Tibial nerve (tissue), 4 donors: ENCODE data around the gene LAMB3. TPM values are rescaled to one million over a fixed set of nuclear protein-coding genes. Genes with fewer than 3 reads are reported as not detected.

Source experiments
- DNase-seq, 2 donors: peaks; one replicate each; pipeline ENCODE4 v3.0.0-alpha.2; 2019; ENCODE audit warnings: low spot score in 2 of 2
- H3K27ac ChIP-seq, 4 donors: fragments of 200-600 bp; sonication (generic) in 3 of 4; one replicate each; pipeline ENCODE4 v1.5.1; 2017 to 2019; ENCODE audit warnings: mild to moderate bottlenecking in 1 of 4
- H3K27me3 ChIP-seq, 2 donors: fragments of 200-600 bp; sonication (generic) in 1 of 2; one replicate each; pipeline versions ENCODE4 v1.5.1 to v1.6.0; 2017 to 2019
- H3K36me3 ChIP-seq, 3 donors: fragments of 200-600 bp; sonication (generic); one replicate each; pipeline ENCODE4 v1.5.1; 2018 to 2019
- H3K4me1 ChIP-seq, 4 donors: fragments of 200-600 bp; sonication (generic) in 3 of 4; one replicate each; pipeline ENCODE4 v1.5.1; 2017 to 2019
- H3K4me3 ChIP-seq, 4 donors: fragments of 200-600 bp; sonication (generic) in 3 of 4; one replicate each; pipeline ENCODE4 v1.5.1; 2017 to 2019; ENCODE audit warnings: mild to moderate bottlenecking in 1 of 4, moderate library complexity in 1 of 4
- H3K9me3 ChIP-seq, 4 donors: fragments of 200-600 bp; sonication (generic) in 3 of 4; one replicate each; pipeline ENCODE4 v1.5.1; 2017 to 2019
- EP300 ChIP-seq, 2 donors: sonication (generic); formaldehyde crosslinking; IDR thresholded peaks; one replicate each; pipeline ENCODE4 v1.6.1; 2017; ENCODE audit warnings: antibody characterized with exemption in 2 of 2, mild to moderate bottlenecking in 1 of 2
- POLR2A ChIP-seq, 2 donors: fragments of 450-650 bp; IDR thresholded peaks; one replicate each; pipeline ENCODE4 v1.6.1; 2017; ENCODE audit warnings: antibody characterized with exemption in 2 of 2, mild to moderate bottlenecking in 2 of 2, moderate library complexity in 2 of 2
- WGBS, 2 donors: methylation state at CpG; one replicate each; pipeline ENCODE4 v1.1.5; 2018; 5-methylcytosine and 5-hydroxymethylcytosine counted together
- total RNA-seq, 4 donors: library from RNA; depleted of rRNA; stranded (reverse); fragments of >200 nt; gene quantifications; one replicate each; pipeline ENCODE4 v1.1.0, GENCODE V29; 2016
- TF ChIP-seq, protein P1 (sequence below), 5 experiments: fragments of 200-600 bp in 3 of 5; fragments of 450-650 bp in 2 of 5; sonication (generic) in 3 of 5; IDR thresholded peaks; one replicate each; pipeline ENCODE4 v1.5.1; 2016 to 2019; ENCODE audit warnings: antibody characterized with exemption in 5 of 5, mild to moderate bottlenecking in 3 of 5, moderate library complexity in 2 of 5

LAMB3 gene
- total RNA-seq, 4 donors from 2014 or later: 2.5 to 22.8 (median 4.2) TPM

DNA sequence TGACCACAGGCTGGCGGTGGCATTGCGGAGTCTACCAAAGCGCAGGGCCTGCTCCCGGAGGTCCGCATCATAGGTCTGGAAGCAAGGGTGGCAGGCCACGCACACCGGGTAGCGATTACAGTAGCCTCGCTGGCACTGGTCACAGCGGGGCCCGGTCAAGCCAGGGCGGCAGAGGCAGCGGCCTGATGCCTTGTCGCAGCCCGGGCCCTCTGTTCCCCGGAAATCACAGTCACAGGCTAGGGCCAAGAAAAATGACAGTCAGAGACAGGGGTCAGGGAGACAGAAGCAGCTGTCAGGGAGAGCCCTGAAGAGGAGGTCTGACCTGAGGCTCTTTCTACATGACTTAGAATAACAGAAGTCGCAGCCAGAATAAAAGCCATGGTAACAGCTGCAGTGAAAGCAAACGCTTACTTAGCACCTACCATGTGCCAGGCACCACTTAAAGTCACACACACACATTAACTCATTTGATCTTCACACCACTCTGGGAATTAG lies 26.4 kb downstream of the LAMB3 start:
- peaks cover 0 to 22% (median 2%) of the 10 kb centered on the region in 4 donors for H3K4me1 ChIP-seq

GRCh38 chr1:209624558-209625549 lies 27.4 kb downstream of the LAMB3 start:
- no peaks in the 10 kb centered on the region for H3K36me3 ChIP-seq
- H3K27ac ChIP-seq: no peak overlapping the region
- no peak for DNase-seq
- no peaks in the 10 kb centered on the region for H3K27me3 ChIP-seq
- TF ChIP-seq EP300 (IDR thresholded peaks at IDR 0.05): no peak
- TF ChIP-seq POLR2A (IDR thresholded peaks at IDR 0.05): no peak
- TF ChIP-seq, protein P1, sequence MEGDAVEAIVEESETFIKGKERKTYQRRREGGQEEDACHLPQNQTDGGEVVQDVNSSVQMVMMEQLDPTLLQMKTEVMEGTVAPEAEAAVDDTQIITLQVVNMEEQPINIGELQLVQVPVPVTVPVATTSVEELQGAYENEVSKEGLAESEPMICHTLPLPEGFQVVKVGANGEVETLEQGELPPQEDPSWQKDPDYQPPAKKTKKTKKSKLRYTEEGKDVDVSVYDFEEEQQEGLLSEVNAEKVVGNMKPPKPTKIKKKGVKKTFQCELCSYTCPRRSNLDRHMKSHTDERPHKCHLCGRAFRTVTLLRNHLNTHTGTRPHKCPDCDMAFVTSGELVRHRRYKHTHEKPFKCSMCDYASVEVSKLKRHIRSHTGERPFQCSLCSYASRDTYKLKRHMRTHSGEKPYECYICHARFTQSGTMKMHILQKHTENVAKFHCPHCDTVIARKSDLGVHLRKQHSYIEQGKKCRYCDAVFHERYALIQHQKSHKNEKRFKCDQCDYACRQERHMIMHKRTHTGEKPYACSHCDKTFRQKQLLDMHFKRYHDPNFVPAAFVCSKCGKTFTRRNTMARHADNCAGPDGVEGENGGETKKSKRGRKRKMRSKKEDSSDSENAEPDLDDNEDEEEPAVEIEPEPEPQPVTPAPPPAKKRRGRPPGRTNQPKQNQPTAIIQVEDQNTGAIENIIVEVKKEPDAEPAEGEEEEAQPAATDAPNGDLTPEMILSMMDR (IDR thresholded peaks at IDR 0.05): no peak
- WGBS, 2 donors: 79 to 87% methylated on average over 15 of the region's 15 CpGs
- H3K4me3 ChIP-seq: no peak overlapping the region
- H3K4me1 ChIP-seq: peaks cover 0 to 22% (median 5%) of the 10 kb centered on the region in 4 donors
- H3K9me3 ChIP-seq: no peaks in the 10 kb centered on the region

More for the DNA sequence above, 26.4 kb downstream of the LAMB3 start:
- no peak for TF ChIP-seq POLR2A (IDR thresholded peaks at IDR 0.05)
- TF ChIP-seq, protein P1 (IDR thresholded peaks at IDR 0.05): no peak
- no peak for TF ChIP-seq EP300 (IDR thresholded peaks at IDR 0.05)
- H3K4me3 ChIP-seq: no peak overlapping the region
- DNase-seq: no peak
- no peaks in the 10 kb centered on the region for H3K27me3 ChIP-seq
- WGBS, 2 donors: 67 to 79% methylated on average over 13 to 18 of the region's 18 CpGs
- no peaks in the 10 kb centered on the region for H3K9me3 ChIP-seq
- H3K36me3 ChIP-seq: no peaks in the 10 kb centered on the region
- no peak overlapping the region for H3K27ac ChIP-seq

GRCh38 chr1:209622841-209623829 lies 29.1 kb downstream of the LAMB3 start:
- Histone ChIP-seq H3K4me3 (no peak overlapping the region), H3K9me3 (no peaks in the 10 kb centered on the region), H3K27ac (no peak overlapping the region), H3K27me3 (no peaks in the 10 kb centered on the region), H3K36me3 (no peaks in the 10 kb centered on the region), H3K4me1 (peaks cover 0 to 22% (median 5%) of the 10 kb centered on the region in 4 donors)
- TF ChIP-seq, protein P1 (IDR thresholded peaks at IDR 0.05): no peak
- TF ChIP-seq POLR2A (IDR thresholded peaks at IDR 0.05) (no peak), EP300 (IDR thresholded peaks at IDR 0.05) (no peak)
- WGBS, 2 donors: 90 to 94% methylated on average over 22 to 24 of the region's 24 CpGs
- DNase-seq: no peak

DNA sequence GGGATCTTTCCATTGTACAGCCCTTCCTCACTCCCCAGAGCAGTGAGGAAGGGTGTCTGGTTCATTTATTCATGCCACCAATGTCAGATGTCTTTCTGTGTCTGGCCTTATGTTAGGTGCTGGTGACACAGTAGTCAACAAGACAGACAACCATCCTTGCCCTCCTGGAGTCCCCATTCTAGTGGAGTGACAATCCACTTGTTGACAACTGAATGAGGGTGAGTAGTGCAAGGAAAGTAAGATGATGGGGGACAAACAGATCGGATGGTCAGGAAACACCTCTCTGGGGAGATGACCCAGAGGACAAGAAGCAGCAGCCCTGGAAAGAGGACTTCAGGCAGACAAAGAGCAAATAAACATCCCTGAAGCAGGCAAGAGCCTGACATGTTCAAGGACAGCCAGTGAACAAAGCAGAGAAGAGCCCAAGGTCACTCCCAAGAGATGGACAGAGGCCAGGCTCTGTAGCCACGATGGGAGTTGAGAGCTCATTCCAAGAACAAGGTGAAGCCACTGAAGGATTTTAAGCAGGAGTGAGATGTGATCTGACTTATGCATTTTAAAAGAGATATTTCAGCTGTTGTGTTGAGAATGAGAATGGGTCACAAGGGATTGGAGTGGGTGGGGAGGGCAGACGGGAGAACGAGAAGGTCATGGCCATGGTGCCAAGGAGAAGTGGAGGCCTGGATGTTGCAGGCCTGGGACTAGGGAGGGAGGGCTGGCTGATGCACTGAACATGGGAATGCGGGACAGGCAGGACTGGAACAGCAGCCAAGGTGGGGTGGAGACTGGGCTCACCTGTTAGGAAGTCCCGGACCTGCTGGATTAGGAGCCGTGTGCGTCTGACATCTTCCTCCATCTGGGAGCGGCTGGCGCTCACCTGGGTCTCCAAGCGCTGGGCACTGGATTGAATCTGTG lies 30.2 kb downstream of the LAMB3 start:
- H3K9me3 ChIP-seq: no peaks in the 10 kb centered on the region
- peaks cover 0 to 14% (median 3%) of the 10 kb centered on the region in 4 donors for H3K4me1 ChIP-seq
- no peak overlapping the region for H3K4me3 ChIP-seq
- H3K27me3 ChIP-seq: no peaks in the 10 kb centered on the region
- no peaks in the 10 kb centered on the region for H3K36me3 ChIP-seq
- DNase-seq: no peak
- no peak for TF ChIP-seq EP300 (IDR thresholded peaks at IDR 0.05)
- TF ChIP-seq, protein P1 (IDR thresholded peaks at IDR 0.05): no peak
- no peak for TF ChIP-seq POLR2A (IDR thresholded peaks at IDR 0.05)
- no peak overlapping the region for H3K27ac ChIP-seq
- WGBS, 2 donors: 74 to 80% methylated on average over 11 of the region's 11 CpGs
